Mucosa of descending colon (tissue), 3 donors: ENCODE results near the gene SDCCAG8. TPM values are rescaled to one million over a fixed set of nuclear protein-coding genes. Genes with fewer than 3 reads are reported as not detected.

ENCODE experiments used
- ATAC-seq: fragments of 200-7000 bp; cut with Tn5 transposase; one replicate; pipeline ENCODE4 v1.9.1; 2020; ENCODE audit warnings: mild to moderate bottlenecking, moderate library complexity
- DNase-seq, 3 donors: peaks; one replicate each; pipeline ENCODE4 v3.0.0-alpha.2; 2020
- H3K36me3 ChIP-seq: fragments of 200-600 bp; one replicate; pipeline ENCODE4 v1.8.0; 2021; ENCODE audit warnings: low read depth, mild to moderate bottlenecking
- H3K4me1 ChIP-seq: fragments of 200-600 bp; one replicate; pipeline ENCODE4 v1.8.0; 2021; ENCODE audit warnings: low read depth, mild to moderate bottlenecking
- H3K4me3 ChIP-seq: fragments of 200-600 bp; one replicate; pipeline ENCODE4 v1.8.0; 2021; ENCODE audit warnings: mild to moderate bottlenecking
- H3K9me3 ChIP-seq: fragments of 200-600 bp; one replicate; pipeline ENCODE4 v1.8.0; 2021; ENCODE audit warnings: mild to moderate bottlenecking
- CTCF ChIP-seq: fragments of 200-600 bp; IDR thresholded peaks from one replicate; pipeline ENCODE4 v1.8.0; 2022; ENCODE audit warnings: antibody characterized with exemption, mild to moderate bottlenecking
- intact Hi-C, 2 donors: fragments of 100-400 bp; cut with DNase I in 1 of 2; cut with micrococcal nuclease in 1 of 2; formaldehyde crosslinking; loops; one replicate each; pipeline versions ENCODE4 v1.11.0 to v1.11.1; 2022; cut with DNase I, micrococcal nuclease
- total RNA-seq, 3 donors: library from RNA; stranded (reverse); fragmentation: NEBNext Ultra II Directional in 2 of 3; extraction: Animal tissue kit (Norgen Biotek cat#: 25700) in 2 of 3; gene quantifications; one replicate each; pipeline versions ENCODE4 v1.2.1 to v1.2.4, GENCODE V29; 2021 to 2023
- donor health status: DM: no; HTN: no; CAD: no; lungs with moderate emphysema.
- donor health status: DM: no; HTN: no; CAD: no.
- donor health status: DM: no; HTN: yes; CAD: no.

SDCCAG8 gene
- total RNA-seq, 3 donors from 2014 or later: 22.1 to 37.5 (median 34.1) TPM

- no peak for DNase-seq
- ATAC-seq: no peak
Measured at GRCh38 chr1:243471026-243471685, 215.3 kb downstream of the SDCCAG8 start.

GRCh38 chr1:243471754-243472745, 216.2 kb downstream of the SDCCAG8 start:
- intact Hi-C loops: no loop called here
- no peak overlapping the region for H3K4me3 ChIP-seq
- no peaks in the 10 kb centered on the region for H3K9me3 ChIP-seq
- H3K36me3 ChIP-seq: no peaks in the 10 kb centered on the region
- ATAC-seq (peak; percentile 24), DNase-seq (peak in 1 of 3 donors; percentile 21)
- no peaks in the 10 kb centered on the region for H3K4me1 ChIP-seq
- TF ChIP-seq CTCF: no peak

More at GRCh38 chr1:243471026-243471685, 215.3 kb downstream of the SDCCAG8 start:
- Histone ChIP-seq H3K4me1 (no peaks in the 10 kb centered on the region), H3K9me3 (no peaks in the 10 kb centered on the region), H3K4me3 (no peak overlapping the region), H3K36me3 (no peaks in the 10 kb centered on the region)
- TF ChIP-seq CTCF: no peak
- intact Hi-C loops: no loop called here

GRCh38 chr1:243473227-243474135, 217.6 kb downstream of the SDCCAG8 start:
- H3K4me3 ChIP-seq: no peak overlapping the region
- intact Hi-C loops: no loop called here
- H3K4me1 ChIP-seq: no peaks in the 10 kb centered on the region
- no peak for ATAC-seq
- TF ChIP-seq CTCF: no peak
- no peaks in the 10 kb centered on the region for H3K36me3 ChIP-seq
- DNase-seq: no peak
- no peaks in the 10 kb centered on the region for H3K9me3 ChIP-seq

- no peak overlapping the region for H3K4me3 ChIP-seq
- no peak for TF ChIP-seq CTCF
- intact Hi-C loops: no loop called here
- ATAC-seq (no peak), DNase-seq (no peak)
- no peaks in the 10 kb centered on the region for H3K9me3 ChIP-seq
- H3K4me1 ChIP-seq: no peaks in the 10 kb centered on the region
- no peaks in the 10 kb centered on the region for H3K36me3 ChIP-seq
Measured at GRCh38 chr1:243474136-243474881, 218.5 kb downstream of the SDCCAG8 start.
